NK-92 (cell line): ENCODE results near the gene MS4A5.
"Not testable (repeated sequence)": the region's sequence is repeated elsewhere in the genome, so short reads cannot be mapped to it uniquely, and the experiment has no call there.

Source experiments
- DNase-seq: peaks from one replicate; lab custom pipeline; 2025; ENCODE audit not compliant: unreplicated experiment; lab: John Stamatoyannopoulos, UW

Gene MS4A5

GRCh38 chr11:60429272-60429671 lies at the start of gene MS4A5:
Gene MS4A5 (plus strand): TSS chr11:60429572. CDS start chr11:60429675, 103 bp downstream.
- no peak for DNase-seq

- DNase-seq: no peak
Observed at GRCh38 chr11:60389279-60389910, 40.0 kb upstream of the MS4A5 start.

- DNase-seq: no peak
Observed at GRCh38 chr11:60390419-60390818, 39.0 kb upstream of the MS4A5 start.

- DNase-seq: no peak
Observed at GRCh38 chr11:60392361-60392760, 37.0 kb upstream of the MS4A5 start.

- no peak for DNase-seq
Observed at GRCh38 chr11:60393016-60393415, 36.4 kb upstream of the MS4A5 start.

- no peak for DNase-seq
Observed at GRCh38 chr11:60394666-60395380, 34.5 kb upstream of the MS4A5 start.

- no peak for DNase-seq
Observed at GRCh38 chr11:60396382-60396781, 33.0 kb upstream of the MS4A5 start, which contains the start of gene MS4A14. Gene MS4A14 (plus strand): TSS chr11:60396459. CDS start chr11:60396579, 120 bp downstream.

GRCh38 chr11:60396799-60397198 lies 32.6 kb upstream of the MS4A5 start:
- no peak for DNase-seq

- DNase-seq: no peak
Observed at GRCh38 chr11:60420015-60420414, 9.4 kb upstream of the MS4A5 start.

GRCh38 chr11:60422609-60423008 lies 6.8 kb upstream of the MS4A5 start:
- DNase-seq: no peak

GRCh38 chr11:60428517-60428916 lies 855 bp upstream of the MS4A5 start:
- no peak for DNase-seq

GRCh38 chr11:60431251-60431650 lies 1.9 kb downstream of the MS4A5 start:
- no peak for DNase-seq

GRCh38 chr11:60433401-60433800 lies 4.0 kb downstream of the MS4A5 start:
- no peak for DNase-seq

GRCh38 chr11:60447070-60447469 lies 17.7 kb downstream of the MS4A5 start:
- DNase-seq: no peak

GRCh38 chr11:60447846-60448245 lies 18.5 kb downstream of the MS4A5 start:
- no peak for DNase-seq

GRCh38 chr11:60451185-60451584 lies 21.8 kb downstream of the MS4A5 start:
- not testable (repeated sequence) for DNase-seq

- no peak for DNase-seq
Observed at GRCh38 chr11:60454212-60454611, 24.8 kb downstream of the MS4A5 start.

GRCh38 chr11:60455531-60456042 lies 26.2 kb downstream of the MS4A5 start, which contains the start of gene MS4A1:
Gene MS4A1 (plus strand): TSS chr11:60455847. CDS start chr11:60462375, 6,528 bp downstream.
- DNase-seq: no peak

- DNase-seq: no peak
Observed at GRCh38 chr11:60457576-60457975, 28.2 kb downstream of the MS4A5 start.

- DNase-seq: no peak
Observed at GRCh38 chr11:60459345-60459744, 30.0 kb downstream of the MS4A5 start.

- no peak for DNase-seq
Observed at GRCh38 chr11:60468829-60469228, 39.5 kb downstream of the MS4A5 start.

GRCh38 chr11:60469723-60470122 lies 40.4 kb downstream of the MS4A5 start:
- no peak for DNase-seq
